ENCODE data around the gene KCP.

DNA sequence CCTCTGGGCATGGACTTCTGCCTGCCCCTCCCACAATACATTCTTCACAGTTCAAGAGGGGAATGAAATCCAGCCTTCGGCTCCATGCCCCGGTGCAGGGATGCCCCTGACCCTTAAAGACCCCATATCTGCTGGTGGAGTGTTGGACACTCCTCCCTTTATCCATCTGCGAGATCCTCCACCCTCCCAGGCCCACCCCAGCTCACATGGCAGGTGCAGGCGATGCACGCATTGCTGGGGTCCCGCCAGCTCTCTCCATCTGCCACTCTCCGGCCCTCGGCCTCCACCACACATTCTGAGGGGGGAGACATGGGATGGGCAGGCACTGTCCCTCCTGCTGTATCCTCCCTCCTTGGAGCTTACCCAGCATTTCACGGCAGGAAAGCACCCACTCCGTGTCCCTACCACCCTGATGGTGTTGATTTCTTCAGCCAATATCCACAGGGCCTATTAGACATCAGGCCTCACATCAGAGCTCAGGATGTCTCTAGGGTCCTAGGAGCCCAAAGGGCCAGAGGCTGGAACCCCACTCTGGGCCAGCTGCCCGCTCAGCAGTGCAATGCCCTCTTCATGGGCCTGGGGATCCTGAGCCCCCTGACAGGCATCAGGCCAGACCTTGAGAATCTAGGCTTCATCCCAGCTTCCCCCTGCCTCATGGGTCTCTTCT is 29.6 kb downstream of the KCP start:
- TF ChIP-seq, protein P1, sequence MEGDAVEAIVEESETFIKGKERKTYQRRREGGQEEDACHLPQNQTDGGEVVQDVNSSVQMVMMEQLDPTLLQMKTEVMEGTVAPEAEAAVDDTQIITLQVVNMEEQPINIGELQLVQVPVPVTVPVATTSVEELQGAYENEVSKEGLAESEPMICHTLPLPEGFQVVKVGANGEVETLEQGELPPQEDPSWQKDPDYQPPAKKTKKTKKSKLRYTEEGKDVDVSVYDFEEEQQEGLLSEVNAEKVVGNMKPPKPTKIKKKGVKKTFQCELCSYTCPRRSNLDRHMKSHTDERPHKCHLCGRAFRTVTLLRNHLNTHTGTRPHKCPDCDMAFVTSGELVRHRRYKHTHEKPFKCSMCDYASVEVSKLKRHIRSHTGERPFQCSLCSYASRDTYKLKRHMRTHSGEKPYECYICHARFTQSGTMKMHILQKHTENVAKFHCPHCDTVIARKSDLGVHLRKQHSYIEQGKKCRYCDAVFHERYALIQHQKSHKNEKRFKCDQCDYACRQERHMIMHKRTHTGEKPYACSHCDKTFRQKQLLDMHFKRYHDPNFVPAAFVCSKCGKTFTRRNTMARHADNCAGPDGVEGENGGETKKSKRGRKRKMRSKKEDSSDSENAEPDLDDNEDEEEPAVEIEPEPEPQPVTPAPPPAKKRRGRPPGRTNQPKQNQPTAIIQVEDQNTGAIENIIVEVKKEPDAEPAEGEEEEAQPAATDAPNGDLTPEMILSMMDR (IDR thresholded peaks at IDR 0.05) = no peak
- no peak for TF ChIP-seq ZFX (IDR thresholded peaks at IDR 0.05; ENCODE audit: borderline replicate concordance)

Measured in 22Rv1 (cell line).